GM18868 (cell line): ENCODE data around the gene MRPL30.
"Not testable (repeated sequence)": the region's sequence is repeated elsewhere in the genome, so short reads cannot be mapped to it uniquely, and the experiment has no call there.

Experiments used
- ATAC-seq: cut with Tn5 transposase; IDR thresholded peaks from one replicate; pipeline ENCODE4 v1.9.1; 2021; ENCODE audit warnings: mild to moderate bottlenecking, moderate library complexity; ENCODE audit not compliant: unreplicated experiment

The MRPL30 gene

GRCh38 chr2:99183025-99183424 lies 2.0 kb downstream of the MRPL30 start:
- ATAC-seq = no peak

- ATAC-seq = no peak
Observed at GRCh38 chr2:99184811-99185210, 3.8 kb downstream of the MRPL30 start.

DNA sequence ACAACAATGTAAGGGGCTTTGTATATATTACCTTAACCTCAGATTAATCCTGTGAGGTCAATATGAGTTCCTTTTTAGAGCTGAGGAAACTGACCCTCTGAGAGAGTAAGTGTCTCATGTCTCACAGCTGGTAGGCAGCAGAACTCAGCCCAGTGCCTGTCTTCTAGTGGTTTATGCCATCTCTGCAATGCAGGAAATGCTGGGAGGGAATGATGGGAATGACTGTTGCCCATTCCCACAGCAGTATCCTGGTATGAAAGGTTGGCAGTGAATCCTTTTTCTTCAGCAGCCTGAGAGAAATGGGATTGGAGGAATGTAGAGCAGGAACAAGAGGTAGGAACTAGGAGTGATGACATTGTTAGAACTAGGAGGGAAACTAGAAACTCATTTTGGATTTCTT lies 6.0 kb downstream of the MRPL30 start:
- no peak for ATAC-seq

GRCh38 chr2:99188357-99188756 lies 7.4 kb downstream of the MRPL30 start:
- no peak for ATAC-seq

- ATAC-seq = no peak
Observed at GRCh38 chr2:99190548-99190947, 9.6 kb downstream of the MRPL30 start.

DNA sequence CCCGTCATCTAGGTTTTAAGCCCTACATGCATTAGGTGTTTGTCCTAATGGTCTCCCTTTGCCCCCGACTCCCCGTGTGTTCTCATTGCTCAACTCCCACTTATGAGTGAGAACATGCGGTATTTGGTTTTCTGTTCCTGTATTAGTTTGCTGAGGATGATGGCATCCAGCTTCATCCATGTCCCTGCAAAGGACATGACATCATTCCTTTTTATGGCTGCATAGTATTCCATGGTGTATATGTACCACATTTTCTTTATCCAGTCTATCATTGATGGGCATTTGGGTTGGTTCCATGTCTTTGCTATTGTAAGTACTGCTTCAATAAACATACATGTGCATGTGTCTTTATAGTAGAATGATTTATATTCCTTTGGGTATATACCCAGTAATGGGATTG lies 11.4 kb downstream of the MRPL30 start:
- ATAC-seq = not testable (repeated sequence)

DNA sequence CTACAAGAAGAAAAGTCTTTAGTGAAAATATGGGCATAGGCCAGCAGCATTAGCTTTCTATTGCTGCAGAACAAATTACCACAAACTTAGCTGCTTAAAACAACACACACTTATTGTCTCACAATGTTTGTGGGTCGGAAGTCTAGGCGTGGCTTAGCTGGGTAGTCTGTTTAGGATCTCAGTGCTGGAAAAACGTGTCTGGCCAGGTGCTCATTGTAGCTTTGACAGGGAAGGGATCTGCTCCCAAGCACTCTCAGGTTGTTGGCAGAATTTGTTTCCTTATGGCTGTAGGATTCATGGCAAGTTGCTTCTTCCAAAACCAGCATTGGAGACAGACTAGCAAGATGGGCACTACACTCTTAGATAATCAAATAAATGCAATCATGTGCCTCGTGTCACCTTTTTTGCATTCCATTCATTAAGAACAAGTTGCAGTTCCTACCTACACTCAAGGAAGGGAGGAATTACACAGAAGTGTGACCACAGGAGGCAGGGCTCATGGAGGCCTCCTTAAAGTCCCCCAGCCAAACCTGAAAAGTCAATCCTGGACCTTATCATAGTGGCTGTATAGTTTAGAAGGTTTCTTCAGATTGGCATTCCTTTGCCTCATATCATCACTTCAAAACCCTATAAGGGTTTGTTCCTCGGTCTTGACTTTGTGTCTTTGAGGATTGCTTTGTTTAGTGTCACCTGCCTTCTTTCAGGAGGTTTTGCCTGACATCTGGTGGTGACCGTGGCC lies 17.3 kb downstream of the MRPL30 start:
- no peak for ATAC-seq

GRCh38 chr2:99200076-99200800 lies 19.3 kb downstream of the MRPL30 start:
- no peak for ATAC-seq

DNA sequence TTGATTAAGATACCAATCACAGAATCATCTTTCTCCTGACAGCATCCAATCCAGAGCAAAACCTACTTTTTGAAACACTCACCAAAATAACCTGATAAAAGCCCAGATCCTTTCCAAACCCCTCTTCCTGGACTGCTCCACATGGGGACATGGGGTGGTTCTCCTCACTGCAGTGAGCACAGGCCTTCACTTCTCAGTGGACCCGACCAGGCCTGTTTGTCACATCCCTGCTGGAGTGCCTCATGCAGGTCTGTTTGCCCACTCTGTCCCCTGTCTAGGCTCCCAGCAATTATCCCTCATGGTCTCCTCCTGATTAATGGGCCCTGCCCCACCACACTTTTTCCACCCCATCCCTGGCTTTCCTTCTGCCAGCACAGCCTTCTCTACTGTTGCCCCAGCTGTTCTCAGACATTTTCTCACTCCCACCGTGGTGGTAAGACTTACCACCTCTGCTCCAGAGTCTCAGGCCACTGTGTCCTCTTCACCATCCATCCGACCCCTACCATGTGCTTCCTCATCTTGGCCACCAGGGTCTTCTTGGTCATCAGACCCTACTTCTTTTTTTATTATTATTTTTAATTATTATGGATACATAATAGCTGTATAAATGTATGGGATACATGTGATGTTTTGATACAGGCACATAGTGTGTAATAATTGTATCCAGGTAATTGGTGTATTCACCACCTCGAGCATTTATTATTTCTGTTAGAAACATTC lies 21.1 kb downstream of the MRPL30 start:
- ATAC-seq = no peak

GRCh38 chr2:99205491-99205890 lies 24.5 kb downstream of the MRPL30 start:
- no peak for ATAC-seq

DNA sequence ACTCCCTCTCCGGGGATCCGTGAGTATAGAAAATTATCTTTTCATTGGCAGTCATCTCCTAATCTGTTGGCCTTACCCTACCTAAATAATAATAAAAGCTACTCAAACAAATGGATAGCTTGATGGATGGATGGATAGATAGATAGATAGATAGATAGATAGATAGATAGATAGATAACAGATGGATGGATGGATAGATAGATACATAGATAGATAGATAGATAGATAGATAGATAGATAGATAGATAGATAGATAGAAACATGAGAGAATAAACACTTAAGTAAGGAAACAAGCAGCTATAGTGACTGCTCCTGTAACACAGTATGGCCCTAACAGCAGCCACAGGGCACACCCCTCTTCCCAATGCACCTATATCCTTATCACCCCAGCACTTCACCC lies 35.1 kb downstream of the MRPL30 start:
- ATAC-seq = no peak

GRCh38 chr2:99217929-99218501 lies 37.0 kb downstream of the MRPL30 start:
- no peak for ATAC-seq

DNA sequence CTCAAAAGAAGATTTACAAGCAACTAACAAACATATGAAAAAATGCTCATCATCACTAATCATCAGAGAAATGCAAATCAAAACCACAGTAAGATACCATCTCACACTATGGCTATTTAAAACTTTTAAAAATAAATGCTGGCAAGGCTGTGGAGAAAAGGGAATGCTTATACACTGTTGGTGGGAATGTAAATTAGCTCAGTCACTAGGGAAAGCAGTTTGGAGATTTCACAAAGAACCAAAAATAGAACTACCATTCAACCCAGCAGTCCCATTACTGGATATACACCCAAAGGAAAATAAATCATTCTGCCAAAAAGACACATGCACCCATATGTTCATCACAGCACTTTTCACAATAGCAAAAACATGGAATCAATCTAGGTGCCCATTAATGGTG lies 52.2 kb downstream of the MRPL30 start:
- not testable (repeated sequence) for ATAC-seq

DNA sequence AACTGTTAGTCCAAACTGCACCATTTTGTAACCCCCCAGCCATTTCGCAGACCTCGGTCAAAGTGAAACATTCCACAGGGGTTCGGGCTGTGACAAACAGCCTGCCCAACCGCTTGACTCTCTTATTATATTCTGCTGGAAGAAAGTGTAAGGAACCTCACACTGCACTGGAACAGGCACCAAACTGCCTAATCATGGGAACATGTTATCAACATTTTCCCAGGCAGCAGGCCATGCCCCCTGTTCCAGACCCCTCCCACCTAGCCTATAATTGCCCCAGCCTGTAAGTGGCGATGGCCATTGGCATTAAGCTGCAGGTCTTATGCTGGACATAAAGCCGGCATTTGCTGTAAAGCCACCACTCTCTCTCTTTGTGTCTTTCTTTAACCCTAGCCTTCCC lies 57.6 kb downstream of the MRPL30 start:
- ATAC-seq = no peak

DNA sequence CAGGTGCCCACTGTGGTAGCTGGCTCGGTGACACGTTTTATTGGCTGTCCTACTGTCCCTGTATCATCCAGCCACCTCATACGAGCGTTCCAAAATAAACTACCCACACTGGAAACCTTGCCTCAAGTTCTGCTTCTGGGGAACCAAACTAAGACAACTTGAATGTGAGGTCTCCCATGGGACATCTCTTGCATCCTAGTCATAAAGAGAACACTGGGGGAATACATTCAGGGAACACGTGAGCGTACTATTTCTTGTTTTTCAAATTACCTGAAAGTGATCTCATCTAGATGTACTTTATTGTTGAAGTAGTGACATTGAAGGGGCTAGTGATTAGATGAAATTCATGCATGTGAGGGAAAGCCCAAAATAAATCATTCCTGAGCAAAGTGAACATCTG lies 59.4 kb downstream of the MRPL30 start:
- ATAC-seq = no peak

GRCh38 chr2:99242151-99242550 lies 61.2 kb downstream of the MRPL30 start:
- ATAC-seq = no peak
